NOMO-1 treated with DMSO at 0.1 percent for 48 hours (cell line): ENCODE data around the gene COL5A1.

Experiments
- DNase-seq: peaks from one replicate; lab custom pipeline; 2025; ENCODE audit not compliant: unreplicated experiment; lab: John Stamatoyannopoulos, UW

Gene COL5A1

GRCh38 chr9:134781591-134782302 lies 140.1 kb downstream of the COL5A1 start:
- peak; percentile 39 for DNase-seq

GRCh38 chr9:134782921-134783698 lies 141.5 kb downstream of the COL5A1 start:
- peak; percentile 55 for DNase-seq

- no peak for DNase-seq
Observed at GRCh38 chr9:134783699-134784039, 142.1 kb downstream of the COL5A1 start.

GRCh38 chr9:134784577-134785305 lies 143.1 kb downstream of the COL5A1 start:
- DNase-seq, result no peak

- DNase-seq, result no peak
Observed at GRCh38 chr9:134785325-134786108, 143.9 kb downstream of the COL5A1 start.

GRCh38 chr9:134787601-134788531 lies 146.3 kb downstream of the COL5A1 start:
- no peak for DNase-seq

- DNase-seq, result no peak
Observed at GRCh38 chr9:134789168-134789567, 147.6 kb downstream of the COL5A1 start.

- no peak for DNase-seq
Observed at GRCh38 chr9:134791009-134791408, 149.4 kb downstream of the COL5A1 start.

GRCh38 chr9:134792627-134793026 lies 151.0 kb downstream of the COL5A1 start:
- DNase-seq, result no peak

GRCh38 chr9:134793288-134794188 lies 151.9 kb downstream of the COL5A1 start:
- no peak for DNase-seq

GRCh38 chr9:134794663-134795370 lies 153.2 kb downstream of the COL5A1 start:
- no peak for DNase-seq

- no peak for DNase-seq
Observed at GRCh38 chr9:134795446-134795845, 153.8 kb downstream of the COL5A1 start.

GRCh38 chr9:134796882-134797281 lies 155.3 kb downstream of the COL5A1 start:
- DNase-seq, result no peak

- no peak for DNase-seq
Observed at GRCh38 chr9:134800791-134801339, 159.3 kb downstream of the COL5A1 start.

- no peak for DNase-seq
Observed at GRCh38 chr9:134802216-134802795, 160.7 kb downstream of the COL5A1 start.

GRCh38 chr9:134804871-134805270 lies 163.3 kb downstream of the COL5A1 start:
- DNase-seq, result no peak

- DNase-seq, result no peak
Observed at GRCh38 chr9:134807716-134808446, 166.3 kb downstream of the COL5A1 start.
